NCI-H1694 treated with DMSO at 0.1 percent for 48 hours (cell line): ENCODE measurements around the gene DHX15.
"Not testable (repeated sequence)": the region's sequence is repeated elsewhere in the genome, so short reads cannot be mapped to it uniquely, and the experiment has no call there.

Experiments used
- DNase-seq: peaks from one replicate; lab custom pipeline; 2025; lab: John Stamatoyannopoulos, UW

The DHX15 gene

DNA sequence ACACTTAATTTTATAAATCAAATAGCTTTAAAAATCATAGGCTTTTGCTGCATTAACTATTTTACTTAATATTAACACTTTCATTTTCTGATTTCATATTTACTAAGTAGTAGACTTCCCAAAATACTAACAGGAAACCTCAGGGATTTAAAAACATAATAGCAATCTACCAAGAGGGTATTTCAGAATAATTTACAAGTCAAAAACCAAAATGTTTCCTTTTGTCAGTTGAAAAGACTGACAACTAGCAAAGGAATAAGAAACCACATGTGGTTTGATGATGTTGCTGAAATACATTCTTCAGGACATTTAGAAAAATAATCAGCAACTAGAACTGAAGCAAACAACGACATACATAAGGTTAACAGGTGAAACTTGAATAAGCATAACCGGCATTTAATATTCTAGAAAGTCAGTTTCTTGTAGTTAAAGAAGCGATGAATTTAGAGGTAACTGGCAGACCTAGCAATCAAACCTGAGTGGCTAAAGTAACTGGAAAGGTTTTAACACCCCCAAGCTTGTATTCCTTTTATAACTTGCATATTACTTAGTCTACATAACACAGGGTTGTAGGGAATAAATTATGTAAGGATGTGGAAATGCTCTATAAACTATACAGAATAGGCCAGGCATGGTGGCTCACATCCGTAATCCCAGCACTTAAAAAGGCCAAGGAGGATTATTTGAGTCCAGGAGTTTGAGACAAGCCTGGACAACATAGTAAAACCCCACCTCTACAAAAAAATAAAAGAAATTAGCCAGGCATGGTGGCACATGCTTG lies 40.0 kb downstream of the DHX15 start:
- no peak for DNase-seq

DNA sequence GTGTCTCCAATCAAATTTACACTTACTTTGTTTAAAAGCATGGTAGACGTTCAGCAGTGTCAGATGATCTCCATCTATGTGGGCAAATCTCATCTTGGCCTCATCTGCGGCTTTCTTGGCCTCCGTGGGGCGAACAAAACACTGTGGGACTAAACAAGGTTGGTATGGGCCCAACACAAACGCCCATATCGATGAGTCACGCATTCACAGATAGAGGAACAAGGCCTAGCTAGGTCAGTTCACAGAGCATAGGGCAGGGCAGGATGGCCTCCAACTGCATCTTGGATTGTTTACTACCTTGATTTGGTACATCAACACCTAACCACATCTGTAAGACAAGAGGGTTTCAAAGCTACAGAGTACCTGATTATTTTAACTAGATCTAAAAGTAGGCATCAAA lies 47.3 kb downstream of the DHX15 start:
- DNase-seq, result no peak

DNA sequence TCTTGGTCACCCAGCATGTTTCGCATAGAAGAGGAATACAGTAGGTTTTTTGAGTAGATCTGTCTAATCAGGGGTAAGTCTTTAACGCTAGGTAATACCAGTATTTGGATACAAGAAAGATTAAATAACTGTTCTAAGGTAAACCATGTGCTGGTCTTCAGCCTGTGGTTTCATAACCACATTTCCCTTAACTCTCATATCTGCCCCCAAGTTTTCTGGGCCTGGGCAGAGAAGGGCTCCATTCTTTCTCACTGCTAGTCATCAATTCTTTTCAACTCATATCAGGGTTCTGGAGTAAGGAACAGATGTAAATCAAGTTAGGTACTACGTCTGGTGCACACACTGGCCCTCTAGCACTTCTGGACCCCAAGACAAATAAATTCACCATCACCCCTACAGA lies 49.0 kb downstream of the DHX15 start:
- no peak for DNase-seq

DNA sequence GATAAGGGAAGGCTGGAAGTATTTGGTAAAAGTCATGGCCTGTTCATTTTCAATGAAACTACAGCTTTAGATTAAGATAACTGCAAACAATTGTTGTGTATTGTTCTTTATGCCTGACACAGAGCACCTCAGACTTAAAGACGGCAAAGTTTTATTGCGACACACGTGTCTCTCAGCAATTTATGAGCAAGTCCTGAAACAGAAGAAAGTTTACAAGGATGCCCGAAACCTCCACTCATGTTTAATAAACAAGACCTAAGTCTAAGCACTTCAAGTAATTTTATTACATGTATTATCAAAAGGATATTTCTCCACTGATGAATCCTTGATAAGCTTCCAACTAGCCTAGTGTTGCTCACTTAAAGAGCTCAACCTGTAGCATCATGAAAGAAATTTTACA lies 51.0 kb downstream of the DHX15 start:
- DNase-seq, result no peak

DNA sequence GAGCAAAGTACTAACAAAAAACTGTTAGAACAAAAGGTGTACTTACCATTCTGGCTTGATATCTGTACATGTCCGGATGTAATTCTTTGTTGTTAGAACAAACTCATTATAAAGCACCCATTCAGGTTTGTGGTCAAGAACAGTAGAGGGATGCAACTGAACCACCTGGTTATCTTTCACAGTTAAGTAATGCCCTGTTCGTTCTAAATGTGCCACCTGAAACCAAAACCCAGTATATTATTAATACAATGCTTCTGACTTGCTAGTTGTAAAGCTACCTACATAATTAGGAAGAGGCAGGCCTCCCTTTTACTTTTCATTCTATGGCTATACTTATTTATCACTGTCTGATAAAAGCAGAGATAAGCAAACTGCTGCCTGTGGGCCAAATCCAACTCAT lies 54.8 kb downstream of the DHX15 start:
- no peak for DNase-seq

DNA sequence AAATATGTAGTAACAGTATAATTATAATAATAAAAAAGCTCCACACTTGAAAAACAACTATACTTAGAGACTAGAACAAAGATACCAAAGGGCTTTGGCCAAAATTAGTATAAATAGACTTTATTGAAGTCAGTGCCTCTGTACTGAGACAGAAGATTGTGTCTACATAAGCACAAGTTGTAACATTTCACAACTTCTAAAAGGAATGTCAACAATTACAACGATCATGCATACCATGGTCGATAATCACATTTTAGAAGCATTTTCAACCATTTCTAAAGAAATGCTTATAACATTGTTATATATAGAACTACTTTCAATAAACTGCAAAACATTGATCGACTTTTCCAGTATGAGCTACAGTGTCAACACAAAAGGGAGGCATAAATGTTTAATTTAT lies 57.0 kb downstream of the DHX15 start:
- no peak for DNase-seq

DNA sequence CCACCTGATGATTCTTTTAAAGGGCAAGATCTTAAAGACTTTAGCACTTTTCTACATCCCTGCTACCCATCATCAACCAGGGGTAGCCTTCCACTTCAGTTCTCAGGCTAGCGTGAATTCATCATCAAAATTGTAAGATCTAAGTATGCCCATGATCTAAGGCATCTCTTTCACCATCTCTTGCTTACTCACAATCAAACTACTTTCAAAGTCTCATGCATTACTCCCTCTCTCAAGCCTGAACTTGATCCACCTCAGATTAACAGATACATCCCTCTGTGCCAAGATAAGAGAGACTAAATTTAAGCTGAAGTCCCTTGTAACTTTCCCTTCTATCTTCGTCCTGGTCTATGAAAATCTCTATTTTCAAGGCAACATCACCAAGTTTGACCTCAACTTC lies 62.8 kb downstream of the DHX15 start:
- no peak for DNase-seq

DNA sequence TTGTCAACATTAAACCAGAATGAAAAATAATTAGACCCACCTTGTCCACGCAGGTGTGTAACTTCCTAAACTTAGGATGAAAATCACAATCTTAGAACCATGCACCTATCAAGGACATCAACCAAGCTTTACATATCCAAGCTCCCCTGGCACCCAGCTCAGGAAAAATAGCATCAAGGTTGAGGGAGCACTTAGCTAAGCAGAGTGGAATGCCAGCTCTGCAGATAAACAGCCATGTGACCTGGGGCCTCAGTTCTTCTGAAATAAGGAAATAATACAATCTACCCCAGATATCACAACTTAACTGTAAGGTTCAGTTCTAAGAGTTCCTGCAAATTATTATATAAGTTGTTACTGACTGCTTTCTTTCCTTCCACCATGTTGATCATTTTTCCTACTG lies 64.7 kb downstream of the DHX15 start:
- DNase-seq, result no peak

DNA sequence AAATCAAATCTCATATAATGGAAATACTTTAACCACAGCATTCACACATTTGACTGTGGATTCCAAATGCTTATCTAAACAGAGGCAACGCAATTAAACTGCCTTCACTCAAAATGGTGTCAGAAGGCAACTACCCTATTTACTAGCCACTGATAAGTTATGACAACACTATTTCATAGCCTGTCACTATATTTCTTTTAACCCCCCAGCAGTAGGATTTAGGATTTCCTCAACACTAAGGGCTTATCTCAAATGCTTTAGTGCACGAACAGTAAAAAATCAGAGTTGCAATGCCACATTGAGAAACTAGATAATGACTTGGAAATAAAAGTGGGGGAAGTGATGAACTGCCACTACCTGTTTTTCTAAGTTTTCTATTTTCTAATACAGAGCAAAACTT lies 66.7 kb downstream of the DHX15 start:
- DNase-seq, result no peak

DNA sequence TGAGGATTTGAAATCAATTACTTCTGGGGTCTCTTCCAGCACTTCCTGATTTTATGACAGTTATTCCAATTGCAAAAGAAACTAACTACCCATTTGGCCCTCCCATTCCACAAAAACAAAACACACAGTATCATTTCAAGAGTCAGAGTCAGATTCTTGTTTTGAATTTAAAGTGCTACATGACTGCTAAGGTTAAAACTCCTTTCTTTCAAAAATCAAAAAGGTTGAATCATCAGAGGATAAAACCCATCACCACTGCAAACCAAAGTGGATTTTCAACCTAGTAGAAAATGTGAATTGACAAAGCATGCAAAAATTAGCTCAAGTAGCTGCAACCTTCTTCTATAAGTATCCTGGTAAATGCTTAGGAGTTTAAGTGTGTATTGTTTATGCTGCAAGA lies 67.4 kb downstream of the DHX15 start:
- DNase-seq, result no peak

DNA sequence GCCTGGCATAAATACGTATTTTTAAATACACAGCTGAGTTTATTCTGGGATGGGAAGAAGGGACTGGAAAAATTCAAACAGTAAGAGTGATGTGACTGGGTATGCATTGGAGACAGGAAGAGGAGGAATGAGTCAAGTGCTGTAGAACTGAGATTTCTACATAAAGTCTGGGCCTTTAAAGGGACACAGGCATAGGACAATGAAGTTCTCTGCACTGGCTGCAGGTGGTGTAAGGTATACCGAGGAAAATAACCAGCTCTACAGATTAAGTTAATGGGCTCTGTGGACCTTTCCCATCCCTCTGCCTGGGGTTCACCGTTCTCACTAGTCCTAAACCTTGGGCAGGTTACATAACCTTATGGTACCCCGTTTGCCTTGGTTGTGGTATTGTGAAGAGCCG lies 68.7 kb downstream of the DHX15 start:
- DNase-seq, result no peak

DNA sequence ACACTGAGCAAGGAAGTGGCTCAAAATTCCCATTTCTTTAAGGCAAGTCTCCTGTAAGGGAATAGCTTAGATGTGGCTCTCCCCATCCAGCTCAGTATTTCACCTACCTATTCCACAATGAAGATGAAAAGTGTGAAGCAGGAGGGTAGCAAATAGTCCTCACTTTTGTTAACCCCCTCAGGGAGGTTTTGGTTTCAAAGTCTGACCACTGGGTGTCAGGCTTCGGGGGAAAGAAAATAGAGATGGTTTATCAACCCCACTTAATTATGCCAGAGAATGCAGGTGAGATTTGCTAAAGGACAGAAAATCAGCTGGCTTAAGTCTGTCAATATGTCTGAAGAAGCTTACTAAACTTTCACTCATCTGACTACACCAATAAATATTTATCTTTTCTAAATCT lies 69.5 kb downstream of the DHX15 start:
- DNase-seq, result no peak

DNA sequence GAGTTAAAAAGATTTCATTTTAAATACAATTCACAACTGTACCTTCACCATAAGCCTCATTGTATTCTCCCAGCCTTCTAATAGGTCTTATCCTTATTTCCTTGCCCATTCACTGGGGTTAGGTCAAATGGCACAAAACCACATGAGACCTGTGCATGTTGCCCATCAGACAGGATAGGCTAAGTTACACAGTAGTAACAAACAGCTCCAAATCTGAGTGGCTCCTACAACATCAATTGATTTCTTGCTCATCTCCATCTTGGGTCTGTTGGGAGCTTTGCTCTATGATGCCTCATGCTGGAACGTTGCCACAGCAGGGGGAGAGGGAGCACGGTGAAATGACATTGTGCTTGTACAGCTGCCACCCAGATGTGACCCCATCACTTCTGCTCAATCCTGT lies 70.6 kb downstream of the DHX15 start:
- no peak for DNase-seq

DNA sequence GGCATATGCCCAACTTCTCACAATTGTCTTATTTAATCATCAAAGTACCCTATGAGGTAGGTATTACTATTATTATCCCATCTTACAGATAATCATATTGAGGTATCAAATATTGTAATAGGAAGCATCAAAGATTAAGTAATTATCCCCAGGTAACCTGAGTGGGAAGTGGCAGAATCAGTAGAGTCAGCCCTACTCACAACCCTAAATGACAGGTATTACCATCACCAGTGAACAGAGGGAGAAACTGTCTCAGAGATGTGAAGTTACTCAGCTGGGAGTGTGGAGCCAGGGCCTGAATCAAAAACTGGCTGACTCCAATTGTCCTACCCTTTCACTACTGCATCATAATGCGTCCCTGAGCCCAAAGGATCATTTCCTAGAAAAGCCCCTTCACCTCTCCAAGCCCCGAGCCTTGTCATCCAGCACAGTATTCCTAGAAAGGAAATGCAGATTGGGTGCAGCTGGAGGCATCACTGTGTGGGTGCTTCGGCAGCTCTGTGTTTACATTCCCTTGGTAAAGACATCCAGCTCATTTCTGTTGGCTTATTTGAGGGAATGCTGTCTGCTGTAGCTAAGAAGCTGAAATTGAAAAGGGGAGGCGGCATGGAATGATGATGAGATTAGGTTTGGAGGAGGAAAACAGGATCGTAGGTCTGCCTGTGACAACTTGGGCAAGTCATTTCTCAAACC lies 72.8 kb downstream of the DHX15 start:
- DNase-seq, result no peak

DNA sequence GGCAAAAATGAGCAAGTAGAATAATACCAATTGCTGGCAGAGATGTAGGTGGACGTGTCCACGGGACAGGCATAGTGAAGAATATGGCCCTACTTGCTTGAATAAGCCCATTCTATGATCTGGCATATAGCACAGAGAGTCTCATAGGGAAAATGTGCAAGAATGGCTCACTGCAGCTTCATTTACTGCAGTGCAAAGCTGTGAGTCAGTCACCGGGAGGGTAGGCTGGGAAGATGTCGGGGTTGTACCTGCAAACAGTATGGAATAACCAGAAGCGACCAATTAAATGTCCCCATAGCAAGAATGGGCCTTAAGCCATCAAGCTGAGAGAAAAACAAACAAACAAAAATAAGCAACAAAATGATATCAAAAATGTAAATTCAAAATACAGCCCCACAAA lies 74.3 kb downstream of the DHX15 start:
- DNase-seq, result no peak

DNA sequence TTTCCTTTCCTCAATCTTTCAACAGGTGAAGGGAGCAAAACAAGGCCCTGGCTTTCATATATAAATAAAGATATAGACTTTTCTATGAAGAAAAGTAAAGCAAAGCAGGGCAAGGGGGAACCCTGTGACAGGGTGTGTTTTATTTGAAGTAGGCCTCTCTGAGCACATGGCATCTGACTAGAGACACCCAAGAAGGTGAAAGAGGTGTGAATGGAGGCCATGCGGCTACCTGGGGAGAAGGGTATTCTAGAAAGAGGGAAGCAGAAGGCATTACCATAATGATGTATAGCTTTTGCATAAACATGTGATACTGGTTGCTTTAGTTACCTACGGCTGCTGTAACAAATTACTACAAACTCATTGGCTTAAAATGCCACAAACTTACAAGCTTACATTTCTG lies 75.8 kb downstream of the DHX15 start:
- no peak for DNase-seq

DNA sequence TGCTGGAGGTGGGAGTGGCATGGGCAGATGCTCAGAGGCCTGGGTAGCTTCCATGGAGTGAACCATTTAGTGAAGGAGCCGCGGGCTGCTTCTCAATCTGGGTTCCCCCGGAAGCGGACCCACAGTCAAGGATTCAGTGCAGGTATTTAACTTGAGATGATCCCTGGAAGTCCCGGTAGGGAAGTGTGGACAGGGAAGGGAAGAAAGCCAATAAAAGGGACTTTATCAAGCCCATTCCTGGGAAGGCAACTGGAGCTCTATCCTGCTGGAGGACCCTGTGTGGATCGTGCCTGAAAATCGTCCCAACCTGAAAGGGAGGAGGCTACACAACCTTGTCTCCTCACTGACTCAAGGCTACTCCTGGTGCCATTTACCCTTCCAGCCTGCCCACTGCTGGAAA lies 76.9 kb downstream of the DHX15 start:
- DNase-seq, result no peak

DNA sequence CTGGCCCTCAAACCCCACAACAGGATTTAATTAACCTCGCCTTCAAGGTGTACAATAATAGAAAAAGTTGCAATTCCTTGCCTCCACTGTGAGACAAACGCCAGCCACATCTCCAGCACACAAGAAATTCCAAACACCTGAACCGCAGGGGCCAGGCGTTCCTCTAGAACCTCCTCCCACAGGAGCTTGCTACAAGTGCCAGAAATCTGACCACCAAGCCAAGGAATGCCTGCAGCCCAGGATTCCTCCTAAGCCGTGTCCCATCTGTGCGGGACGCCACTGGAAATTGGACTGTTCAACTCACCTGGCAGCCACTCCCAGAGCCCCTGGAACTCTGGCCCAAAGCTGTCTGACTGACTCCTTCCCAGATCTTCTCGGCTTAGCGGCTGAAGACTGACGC lies 81.3 kb downstream of the DHX15 start:
- not testable (repeated sequence) for DNase-seq

DNA sequence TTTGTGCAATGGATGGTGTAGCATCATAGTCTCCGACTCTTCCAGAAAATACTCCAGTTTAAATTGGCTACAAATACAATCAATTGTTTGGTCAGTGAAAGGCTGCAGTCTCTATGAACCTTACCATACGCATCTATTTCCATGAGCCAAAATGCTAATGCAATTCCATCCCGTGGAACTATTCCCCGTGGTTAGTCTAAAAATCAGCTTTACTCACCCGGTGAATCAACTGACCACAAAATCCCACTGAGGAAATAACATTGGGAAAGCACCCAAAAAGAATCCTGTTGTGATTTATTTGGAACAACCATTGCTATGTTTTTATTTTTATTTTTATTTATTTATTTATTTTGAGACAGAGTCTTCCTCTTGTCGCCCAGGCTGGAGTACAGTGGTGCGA lies 87.1 kb downstream of the DHX15 start:
- no peak for DNase-seq

DNA sequence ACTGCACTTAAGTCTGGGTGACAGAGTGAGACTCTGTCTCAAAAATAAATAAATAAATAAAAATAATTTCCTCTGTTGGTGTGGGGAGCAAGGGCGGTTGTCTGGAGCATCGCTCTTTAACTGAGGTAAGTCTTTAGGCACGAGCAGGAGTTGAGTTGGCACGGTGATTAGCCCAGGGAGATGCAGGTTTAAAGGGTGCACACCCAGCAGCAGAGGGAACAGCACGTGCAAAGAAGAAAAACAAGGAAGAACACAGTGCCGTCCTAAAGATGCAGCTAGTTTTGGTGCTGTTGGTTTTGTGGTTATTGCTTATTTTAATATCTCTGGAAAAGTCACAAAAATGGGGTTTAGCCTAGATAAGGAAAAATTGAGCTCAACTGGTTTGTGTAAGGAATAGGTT lies 87.8 kb downstream of the DHX15 start:
- DNase-seq, result no peak

DNA sequence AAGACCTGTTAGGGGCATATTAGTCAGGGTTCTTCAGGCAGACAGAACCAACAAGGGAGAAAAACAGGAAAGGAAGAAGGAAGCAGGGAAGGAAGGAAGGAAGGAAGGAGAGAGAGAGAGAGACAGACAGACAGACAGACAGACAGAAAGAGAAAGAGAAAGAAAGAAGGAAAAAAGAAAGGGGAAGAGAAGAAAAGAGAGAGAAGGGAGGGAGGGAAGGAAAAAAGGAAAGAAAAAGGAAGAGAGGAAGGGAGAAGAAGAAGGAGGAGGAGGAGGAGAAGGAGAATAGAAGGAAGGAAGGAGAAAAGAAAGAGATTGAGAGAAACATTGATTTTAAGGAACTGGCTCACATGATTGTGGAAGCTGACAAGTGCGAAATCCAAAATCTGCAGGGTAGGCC lies 89.0 kb downstream of the DHX15 start:
- no peak for DNase-seq

DNA sequence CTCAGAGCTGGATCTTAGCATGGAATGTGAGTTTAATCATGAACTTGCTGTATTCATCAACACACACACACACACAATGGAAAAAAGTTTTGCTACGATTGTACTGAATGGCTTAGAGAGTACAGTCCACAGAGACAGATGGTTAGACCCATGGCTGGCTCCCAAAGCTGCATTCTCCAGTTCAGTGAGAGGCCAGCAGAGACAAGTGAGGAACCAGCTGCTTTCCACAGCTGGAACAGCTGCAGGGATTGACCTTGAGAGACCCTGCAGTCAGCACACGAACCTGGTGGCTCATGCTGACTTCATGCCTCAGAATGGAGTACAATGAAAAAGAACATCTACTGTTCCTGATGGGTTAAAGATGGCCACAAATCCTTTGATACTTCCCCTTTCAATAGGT lies 94.5 kb downstream of the DHX15 start:
- no peak for DNase-seq

DNA sequence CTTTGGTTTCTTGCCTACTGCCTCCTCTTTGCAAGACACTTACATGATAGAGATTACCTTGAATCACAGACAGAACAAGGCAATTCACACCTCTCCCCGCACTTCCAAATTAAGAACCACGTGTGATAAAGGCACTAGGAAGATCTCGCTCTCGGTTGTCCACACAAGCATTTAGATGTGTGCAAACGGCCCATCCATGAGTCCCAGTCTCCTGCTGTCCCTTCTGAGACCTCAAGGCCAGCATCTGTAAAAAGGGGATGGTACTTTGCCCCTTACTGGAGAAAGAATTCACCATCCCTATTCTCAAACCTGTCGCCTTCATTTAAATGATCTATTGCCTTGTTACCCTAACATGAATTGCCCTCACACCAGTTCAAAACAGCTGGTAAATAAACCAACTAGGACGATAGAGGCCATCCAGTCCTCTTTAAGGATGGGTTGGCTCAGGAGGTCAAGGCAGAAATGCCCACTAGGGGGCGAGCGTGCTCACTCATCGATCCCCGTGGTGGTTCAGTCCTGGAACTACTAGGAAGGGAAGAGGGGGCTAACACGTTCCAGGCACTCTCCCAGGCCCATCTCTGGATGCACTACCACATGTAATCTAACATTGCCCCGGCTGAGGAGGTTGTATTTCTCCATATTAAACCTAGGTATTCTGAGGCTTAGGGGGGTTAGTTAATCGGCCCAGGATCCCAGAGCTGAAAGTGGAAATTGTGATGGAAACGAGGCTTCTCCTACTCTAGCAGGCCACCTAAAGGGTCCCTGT lies 95.8 kb downstream of the DHX15 start:
- DNase-seq, result peak; percentile 33
